ENCODE data around the gene SMAD5.

The SMAD5 gene

GRCh38 chr5:136203303-136203922, 70.8 kb downstream of the SMAD5 start:
- Histone ChIP-seq H3K79me2 (ENCODE audit: insufficient read depth, low read depth) (no peaks in the 10 kb centered on the region), H3K36me3 (ENCODE audit: insufficient read depth) (no peaks in the 10 kb centered on the region), H3K27me3 (ENCODE audit: insufficient read depth, low read depth) (no peaks in the 10 kb centered on the region), H3K4me1 (ENCODE audit: low read depth, poor library complexity, severe bottlenecking) (no peaks in the 10 kb centered on the region), H3K4me2 (no peak overlapping the region), H4K20me1 (ENCODE audit: insufficient read depth) (no peaks in the 10 kb centered on the region), H2AFZ (ENCODE audit: low read depth) (no peak overlapping the region), H3K27ac (no peak overlapping the region), H3K4me3 (IDR thresholded peaks at IDR 0.05; ENCODE audit: insufficient read depth, low read depth, low read length) (no peak overlapping the region), H3K9ac (no peak overlapping the region)
- TF ChIP-seq CTCF (conservative IDR thresholded peaks at IDR 0.05; ENCODE audit: low read depth, low read length) = no peak

- no peaks in the 10 kb centered on the region for H3K27me3 ChIP-seq (ENCODE audit: insufficient read depth, low read depth)
- TF ChIP-seq CTCF (conservative IDR thresholded peaks at IDR 0.05; ENCODE audit: low read depth, low read length) = no peak
These were observed 72.5 kb downstream of the SMAD5 start for GRCh38 chr5:136205061-136205702.

GRCh38 chr5:136205941-136206340, 73.3 kb downstream of the SMAD5 start:
- H3K4me3 ChIP-seq (IDR thresholded peaks at IDR 0.05; ENCODE audit: insufficient read depth, low read depth, low read length) = no peak overlapping the region
- no peaks in the 10 kb centered on the region for H3K36me3 ChIP-seq (ENCODE audit: insufficient read depth)
- no peak overlapping the region for H3K27ac ChIP-seq
- H4K20me1 ChIP-seq (ENCODE audit: insufficient read depth) = no peaks in the 10 kb centered on the region
- no peaks in the 10 kb centered on the region for H3K79me2 ChIP-seq (ENCODE audit: insufficient read depth, low read depth)
- no peak overlapping the region for H2AFZ ChIP-seq (ENCODE audit: low read depth)
- no peaks in the 10 kb centered on the region for H3K4me1 ChIP-seq (ENCODE audit: low read depth, poor library complexity, severe bottlenecking)
- no peak for TF ChIP-seq CTCF (conservative IDR thresholded peaks at IDR 0.05; ENCODE audit: low read depth, low read length)
- H3K9ac ChIP-seq = no peak overlapping the region
- no peaks in the 10 kb centered on the region for H3K27me3 ChIP-seq (ENCODE audit: insufficient read depth, low read depth)
- no peak overlapping the region for H3K4me2 ChIP-seq

More at GRCh38 chr5:136205061-136205702, 72.5 kb downstream of the SMAD5 start:
- H3K4me3 ChIP-seq (IDR thresholded peaks at IDR 0.05; ENCODE audit: insufficient read depth, low read depth, low read length) = no peak overlapping the region
- H3K27ac ChIP-seq = no peak overlapping the region
- H4K20me1 ChIP-seq (ENCODE audit: insufficient read depth) = no peaks in the 10 kb centered on the region
- H3K4me1 ChIP-seq (ENCODE audit: low read depth, poor library complexity, severe bottlenecking) = no peaks in the 10 kb centered on the region
- no peaks in the 10 kb centered on the region for H3K36me3 ChIP-seq (ENCODE audit: insufficient read depth)
- no peak overlapping the region for H3K9ac ChIP-seq
- H2AFZ ChIP-seq (ENCODE audit: low read depth) = no peak overlapping the region
- no peak overlapping the region for H3K4me2 ChIP-seq
- H3K79me2 ChIP-seq (ENCODE audit: insufficient read depth, low read depth) = no peaks in the 10 kb centered on the region

GRCh38 chr5:136206361-136206760, 73.7 kb downstream of the SMAD5 start:
- H3K4me3 ChIP-seq (IDR thresholded peaks at IDR 0.05; ENCODE audit: insufficient read depth, low read depth, low read length) = no peak overlapping the region
- no peaks in the 10 kb centered on the region for H3K4me1 ChIP-seq (ENCODE audit: low read depth, poor library complexity, severe bottlenecking)
- no peak for TF ChIP-seq CTCF (conservative IDR thresholded peaks at IDR 0.05; ENCODE audit: low read depth, low read length)
- H2AFZ ChIP-seq (ENCODE audit: low read depth) = no peak overlapping the region
- no peaks in the 10 kb centered on the region for H3K79me2 ChIP-seq (ENCODE audit: insufficient read depth, low read depth)
- no peak overlapping the region for H3K4me2 ChIP-seq
- no peak overlapping the region for H3K27ac ChIP-seq
- H4K20me1 ChIP-seq (ENCODE audit: insufficient read depth) = no peaks in the 10 kb centered on the region
- H3K36me3 ChIP-seq (ENCODE audit: insufficient read depth) = no peaks in the 10 kb centered on the region
- no peaks in the 10 kb centered on the region for H3K27me3 ChIP-seq (ENCODE audit: insufficient read depth, low read depth)
- H3K9ac ChIP-seq = no peak overlapping the region

Measured in KMS-11 (cell line).